ENCODE data around the gene SLC22A31. TPM values are rescaled to one million over a fixed set of nuclear protein-coding genes. Genes with fewer than 3 reads are reported as not detected.
A peak's percentile ranks its signal among the peaks of the same experiment; 100 is the strongest.

The SLC22A31 gene
- total RNA-seq, 1 donor from 2014 or later = 1.7 TPM

GRCh38 chr16:89156740-89157645 is 43.3 kb downstream of the SLC22A31 start:
- H3K9me3 Mint-ChIP-seq = no peaks in the 10 kb centered on the region
- no peak for DNase-seq (ENCODE audit: low spot score in 2 of 2, unreplicated experiment in 2 of 2)
- H3K27ac Mint-ChIP-seq = no peak overlapping the region
- peaks cover 3% of the 10 kb centered on the region for H3K27me3 Mint-ChIP-seq (ENCODE audit: low read depth)
- no peak for TF ChIP-seq CTCF (IDR thresholded peaks at IDR 0.05; ENCODE audit: unreplicated experiment)
- peaks cover 7% of the 10 kb centered on the region for H3K4me1 Mint-ChIP-seq
- no peak overlapping the region for H3K4me3 Mint-ChIP-seq
- peaks cover 3% of the 10 kb centered on the region for H3K36me3 Mint-ChIP-seq

GRCh38 chr16:89155851-89156739 is 44.2 kb downstream of the SLC22A31 start:
- H3K27ac Mint-ChIP-seq = peak overlapping the region; percentile 25
- DNase-seq (ENCODE audit: low spot score in 2 of 2, unreplicated experiment in 2 of 2) = no peak
- H3K9me3 Mint-ChIP-seq = no peaks in the 10 kb centered on the region
- H3K27me3 Mint-ChIP-seq (ENCODE audit: low read depth) = no peaks in the 10 kb centered on the region
- H3K36me3 Mint-ChIP-seq = peaks cover 9% of the 10 kb centered on the region
- no peak overlapping the region for H3K4me3 Mint-ChIP-seq
- H3K4me1 Mint-ChIP-seq = peaks cover 7% of the 10 kb centered on the region
- no peak for TF ChIP-seq CTCF (IDR thresholded peaks at IDR 0.05; ENCODE audit: unreplicated experiment)

GRCh38 chr16:89155184-89155679 is 45.1 kb downstream of the SLC22A31 start:
- Mint-ChIP-seq H3K36me3 (peaks cover 16% of the 10 kb centered on the region), H3K27me3 (ENCODE audit: low read depth) (no peaks in the 10 kb centered on the region), H3K4me3 (no peak overlapping the region), H3K27ac (no peak overlapping the region), H3K4me1 (peaks cover 7% of the 10 kb centered on the region), H3K9me3 (no peaks in the 10 kb centered on the region)
- no peak for DNase-seq (ENCODE audit: low spot score in 2 of 2, unreplicated experiment in 2 of 2)
- TF ChIP-seq CTCF (IDR thresholded peaks at IDR 0.05; ENCODE audit: unreplicated experiment) = no peak

- TF ChIP-seq CTCF (IDR thresholded peaks at IDR 0.05; ENCODE audit: unreplicated experiment) = no peak
- H3K27me3 Mint-ChIP-seq (ENCODE audit: low read depth) = no peaks in the 10 kb centered on the region
- DNase-seq (ENCODE audit: low spot score in 2 of 2, unreplicated experiment in 2 of 2) = no peak
- peaks cover 22% of the 10 kb centered on the region for H3K36me3 Mint-ChIP-seq
- H3K4me1 Mint-ChIP-seq = peaks cover 7% of the 10 kb centered on the region
- no peak overlapping the region for H3K4me3 Mint-ChIP-seq
- H3K9me3 Mint-ChIP-seq = peaks cover under 1% of the 10 kb centered on the region
- no peak overlapping the region for H3K27ac Mint-ChIP-seq
These were observed 45.8 kb downstream of the SLC22A31 start for GRCh38 chr16:89154390-89155183.

- no peak for DNase-seq (ENCODE audit: low spot score in 2 of 2, unreplicated experiment in 2 of 2)
- peaks cover 8% of the 10 kb centered on the region for H3K9me3 Mint-ChIP-seq
- peaks cover 30% of the 10 kb centered on the region for H3K36me3 Mint-ChIP-seq
- H3K4me1 Mint-ChIP-seq = peaks cover 7% of the 10 kb centered on the region
- no peaks in the 10 kb centered on the region for H3K27me3 Mint-ChIP-seq (ENCODE audit: low read depth)
- H3K27ac Mint-ChIP-seq = no peak overlapping the region
- no peak overlapping the region for H3K4me3 Mint-ChIP-seq
- no peak for TF ChIP-seq CTCF (IDR thresholded peaks at IDR 0.05; ENCODE audit: unreplicated experiment)
These were observed 46.5 kb downstream of the SLC22A31 start for GRCh38 chr16:89153848-89154271.
